HG02885 (cell line): ENCODE measurements around the gene AGAP1.
A peak's percentile ranks its signal among the peaks of the same experiment; 100 is the strongest.

Source experiments
- ATAC-seq: cut with Tn5 transposase; IDR thresholded peaks from one replicate; pipeline ENCODE4 v1.9.1; 2021; ENCODE audit warnings: mild to moderate bottlenecking; ENCODE audit not compliant: unreplicated experiment, poor library complexity

AGAP1 gene

DNA sequence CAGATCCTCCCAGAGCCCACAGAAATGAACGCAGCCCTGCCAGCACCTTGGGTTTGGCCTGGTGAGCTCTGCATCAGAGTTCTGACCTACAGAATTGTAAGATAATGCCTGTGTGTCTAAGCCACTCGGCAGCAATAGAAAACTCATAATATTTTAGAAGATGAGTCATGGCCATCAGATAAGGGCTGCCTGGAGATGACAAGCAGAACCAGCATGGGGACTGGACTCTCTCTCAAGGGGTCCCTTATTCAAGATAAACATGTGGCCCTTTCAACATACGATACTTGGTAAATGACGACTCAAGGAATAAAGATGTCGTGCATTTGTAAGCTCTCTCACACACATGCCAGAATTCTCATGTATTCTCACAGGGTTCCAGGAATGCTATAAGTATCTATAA lies 8.5 kb upstream of the AGAP1 start:
- ATAC-seq, result no peak

DNA sequence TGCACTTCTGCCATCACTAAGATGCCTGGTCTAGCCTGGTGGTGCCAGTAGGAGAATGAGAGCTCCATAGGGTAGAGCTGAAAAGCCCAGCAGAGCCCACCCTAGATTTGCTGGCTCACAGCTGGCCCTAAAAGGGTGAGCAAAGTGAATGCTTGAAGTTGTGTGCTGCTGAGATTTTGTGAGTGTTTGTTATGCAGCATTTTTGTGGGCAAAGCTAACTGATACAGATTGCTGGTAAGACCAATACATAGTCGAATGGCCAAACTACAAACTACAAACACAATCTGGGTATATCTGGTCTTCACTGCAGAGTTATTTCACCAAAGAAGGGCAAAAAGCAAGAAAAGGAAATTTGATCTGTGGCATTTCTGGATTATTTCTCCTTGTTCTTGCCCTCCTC lies 7.1 kb upstream of the AGAP1 start:
- no peak for ATAC-seq

DNA sequence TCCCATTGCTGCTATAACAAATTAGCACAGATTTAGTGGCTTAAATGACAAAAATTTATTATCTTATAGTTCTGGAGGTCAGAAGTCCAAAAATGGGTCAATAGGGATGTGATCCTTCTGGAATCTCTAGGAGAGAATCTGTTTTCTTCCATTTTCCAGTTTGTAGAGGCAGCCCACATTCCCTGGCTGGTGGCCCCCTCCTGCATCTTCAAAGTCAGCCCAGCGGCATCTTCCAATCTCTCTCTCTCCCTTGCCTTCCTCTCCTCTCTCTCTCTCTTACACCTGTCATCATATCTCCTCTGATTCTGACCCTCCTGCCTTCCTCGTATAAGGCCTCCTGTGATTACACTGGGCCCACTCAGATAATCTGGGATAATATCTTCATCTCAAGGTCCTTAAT lies 3.9 kb upstream of the AGAP1 start:
- no peak for ATAC-seq

DNA sequence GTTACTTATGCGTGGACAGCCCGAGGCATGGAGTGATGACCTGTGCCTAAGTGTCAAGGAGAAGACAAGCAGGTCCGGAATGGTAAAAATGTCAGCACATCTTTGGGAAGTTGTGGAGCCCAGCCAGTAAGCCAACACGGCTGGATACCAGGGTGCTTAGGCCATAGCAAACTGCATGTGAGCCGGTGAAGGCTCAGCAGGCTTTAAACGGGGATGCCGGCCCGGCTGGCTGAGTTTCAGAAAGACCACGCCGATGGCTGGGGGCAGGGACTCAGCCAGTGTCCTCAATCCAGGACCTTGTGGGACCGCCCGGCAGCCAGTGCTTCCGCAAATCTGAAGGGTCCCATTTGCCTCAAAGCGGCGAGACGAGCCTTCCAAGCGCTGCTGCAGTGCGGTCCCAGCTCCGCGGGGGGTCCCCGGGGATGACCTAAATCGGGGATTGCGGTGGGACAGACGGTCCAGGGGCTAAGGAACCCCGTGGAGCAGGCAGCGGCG lies 946 bp upstream of the AGAP1 start:
- ATAC-seq, result no peak

DNA sequence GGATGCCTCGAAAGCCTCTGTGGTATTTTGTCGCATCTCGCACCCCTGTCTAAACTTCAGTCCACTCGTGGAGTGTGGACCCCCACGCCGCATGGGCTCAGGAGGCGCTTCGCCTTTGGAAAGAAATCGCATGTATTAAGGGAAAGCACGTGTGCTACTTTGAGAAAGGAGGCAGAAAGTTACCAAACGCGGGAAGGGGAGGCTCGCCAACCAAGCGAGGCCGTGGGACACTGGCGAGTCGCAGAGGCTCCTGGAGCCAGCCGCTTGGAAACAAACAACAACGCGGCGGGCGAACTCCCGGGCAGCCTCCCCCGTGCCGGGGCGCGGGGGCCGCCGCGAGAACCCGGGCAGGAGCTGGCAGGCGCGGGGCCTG lies 455 bp upstream of the AGAP1 start:
- no peak for ATAC-seq

DNA sequence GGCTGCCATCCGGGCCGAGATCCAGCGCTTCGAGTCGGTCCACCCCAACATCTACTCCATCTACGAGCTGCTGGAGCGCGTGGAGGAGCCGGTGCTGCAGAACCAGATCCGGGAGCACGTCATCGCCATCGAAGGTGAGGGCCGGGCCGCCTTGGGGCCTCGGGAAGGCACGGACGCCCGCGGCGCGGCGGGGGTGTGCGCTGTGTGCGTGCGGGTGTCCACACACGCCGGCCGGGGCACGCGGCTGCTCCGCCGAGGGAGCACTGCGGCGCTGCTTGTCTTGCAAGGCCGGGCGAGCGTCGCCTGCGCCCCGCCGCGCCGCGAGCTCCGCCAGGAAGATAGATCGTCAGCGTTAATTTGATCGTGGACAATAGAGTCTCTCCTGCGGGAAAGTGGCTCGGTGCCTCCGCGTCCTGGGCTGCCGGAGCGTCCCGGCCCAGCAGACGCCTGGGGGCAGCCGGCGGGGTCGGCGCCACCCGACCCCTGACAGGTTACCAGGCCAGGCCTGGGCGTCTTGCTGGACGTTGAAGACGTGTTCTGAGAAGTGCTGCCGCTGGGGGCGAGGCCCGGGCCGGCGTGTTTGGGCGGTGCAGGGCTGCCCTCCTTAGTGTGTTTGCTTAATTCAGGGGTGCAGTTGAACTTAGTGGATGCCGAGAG lies 1.0 kb downstream of the AGAP1 start:
- peak; percentile 7 for ATAC-seq

DNA sequence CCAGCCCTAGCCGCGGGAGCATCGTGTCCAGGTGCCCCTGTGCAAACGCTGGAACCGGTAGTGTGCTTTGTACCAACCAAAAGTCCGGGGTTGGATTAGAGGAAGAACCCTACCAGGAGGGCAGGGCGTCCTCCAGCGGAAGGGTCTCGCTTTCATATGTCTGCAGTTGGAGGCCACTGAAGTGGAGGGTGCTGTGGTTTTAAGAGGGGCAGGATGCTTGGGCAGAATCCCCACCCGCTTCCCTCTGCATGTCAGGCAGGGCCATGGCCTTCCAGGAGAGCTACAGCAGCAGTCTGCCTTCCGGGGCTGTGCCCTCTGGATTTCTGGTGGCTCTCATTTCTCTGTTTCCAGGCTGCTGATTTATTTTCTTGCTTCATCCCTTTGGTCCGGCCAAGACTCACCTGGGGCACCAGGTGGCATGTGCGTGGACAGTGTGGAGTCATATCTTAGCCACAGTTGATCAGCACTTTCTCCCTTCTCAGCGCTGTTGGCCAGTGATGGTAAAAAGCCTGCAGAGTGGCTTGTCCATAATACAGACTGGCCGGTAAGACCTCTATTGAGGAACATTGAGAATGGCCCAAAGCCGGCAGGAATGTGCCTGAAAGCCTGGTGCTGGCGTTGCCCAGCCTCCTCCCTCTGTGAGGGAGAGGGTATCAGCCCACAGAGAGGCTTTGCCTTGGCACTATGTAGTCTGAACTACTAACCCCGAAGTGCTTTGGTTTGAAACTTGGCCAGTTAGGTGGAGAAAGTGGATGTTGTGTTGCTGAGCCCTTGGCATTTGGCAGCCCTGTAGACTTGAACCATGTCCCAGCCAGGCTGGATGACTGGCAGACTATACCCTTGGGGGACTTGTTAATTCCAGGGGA lies 1.8 kb downstream of the AGAP1 start:
- ATAC-seq, result no peak

- ATAC-seq, result no peak
Observed at GRCh38 chr2:235496239-235496621, 2.4 kb downstream of the AGAP1 start.

DNA sequence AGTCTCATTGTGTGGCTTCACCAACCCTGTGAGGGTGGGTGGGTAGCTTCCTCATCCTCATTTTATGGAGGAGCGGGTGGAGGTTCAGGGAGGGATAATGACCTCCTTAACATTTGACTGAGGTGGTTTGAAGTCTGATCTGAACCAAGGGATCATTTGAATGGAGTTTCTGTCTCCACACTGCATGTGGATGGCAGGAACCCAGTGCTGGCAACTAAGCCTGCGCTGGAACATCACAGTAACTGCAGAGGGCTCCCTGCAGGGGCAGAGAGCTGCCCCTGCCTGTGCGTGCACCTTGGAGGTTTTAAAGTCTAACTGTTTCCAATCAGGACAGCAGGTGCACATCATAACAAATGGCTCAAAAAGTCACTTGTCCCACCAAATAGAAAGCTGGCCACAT lies 3.3 kb downstream of the AGAP1 start:
- ATAC-seq, result no peak

- no peak for ATAC-seq
Observed at GRCh38 chr2:235498541-235498940, 4.7 kb downstream of the AGAP1 start.

DNA sequence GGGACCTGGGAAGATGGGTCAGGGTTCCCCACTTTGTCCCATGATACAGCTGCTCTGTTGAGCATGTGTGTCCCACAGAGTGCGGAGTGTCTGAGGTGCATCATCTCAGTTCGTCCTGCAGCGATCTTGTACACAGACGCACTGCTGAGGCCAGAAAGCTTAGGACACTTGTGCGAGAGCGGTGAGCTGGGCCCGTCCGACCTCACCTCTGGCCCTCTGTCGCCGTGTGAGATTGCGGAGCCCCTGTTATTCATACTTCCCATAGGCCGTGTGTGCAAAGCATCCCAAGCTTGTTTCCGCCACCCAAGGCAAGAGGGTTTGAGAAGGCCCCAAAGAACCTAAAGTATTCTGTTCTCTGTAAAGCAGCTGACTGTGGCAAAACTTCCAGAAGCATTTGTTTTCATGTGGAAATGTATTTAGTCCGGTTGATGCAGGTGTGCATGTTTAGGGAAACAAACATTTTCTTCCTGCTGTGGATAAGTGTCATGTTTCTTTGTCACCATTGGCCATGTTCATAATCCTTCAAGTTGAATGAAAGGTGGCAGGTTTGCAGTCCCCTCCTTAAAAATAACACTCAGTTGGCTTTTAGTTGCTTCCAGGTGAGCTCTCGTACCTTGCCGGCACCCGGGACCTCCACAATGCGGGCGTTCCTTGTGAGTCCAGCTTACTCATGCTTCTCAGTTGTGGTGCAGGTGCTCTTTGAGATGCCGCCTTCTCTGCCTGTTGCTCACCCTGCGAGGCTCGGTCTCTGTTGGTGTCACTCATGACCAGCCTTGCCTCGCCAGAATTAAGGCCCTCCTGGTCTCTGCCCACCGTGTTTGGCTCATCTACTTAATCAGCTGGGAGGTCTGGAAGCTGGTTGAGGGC lies 5.3 kb downstream of the AGAP1 start:
- no peak for ATAC-seq

DNA sequence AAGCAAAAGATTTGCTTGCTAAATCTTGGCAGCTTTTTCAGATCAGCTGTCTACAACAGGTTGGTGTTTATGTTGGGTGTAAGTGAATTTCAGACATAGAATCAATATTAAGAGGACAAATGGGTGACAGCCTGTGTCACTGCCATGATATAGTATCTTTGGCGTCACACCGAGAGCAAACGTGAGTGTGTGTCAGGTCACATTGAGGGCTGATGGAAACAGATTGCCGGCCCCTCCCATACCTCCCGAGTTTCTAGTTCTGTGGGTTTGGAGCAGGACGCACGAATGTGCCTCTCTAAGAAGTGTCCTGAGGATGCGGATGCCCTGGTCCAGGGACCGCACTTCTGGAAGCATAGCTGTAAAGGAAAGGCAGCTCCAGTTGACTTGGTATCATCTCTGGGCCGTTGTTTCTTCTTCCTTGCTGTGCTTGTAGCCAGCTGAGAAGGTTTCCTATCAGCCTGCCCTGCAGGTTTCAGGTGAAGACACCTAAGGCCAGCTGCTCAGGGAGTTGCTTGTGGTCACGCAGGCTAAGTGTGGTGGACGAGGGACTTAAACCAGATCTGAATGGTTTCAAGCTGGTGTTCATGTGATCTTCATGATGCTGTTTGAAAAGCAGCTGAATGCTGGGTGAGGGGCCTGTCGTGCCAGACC lies 6.4 kb downstream of the AGAP1 start:
- ATAC-seq, result no peak

DNA sequence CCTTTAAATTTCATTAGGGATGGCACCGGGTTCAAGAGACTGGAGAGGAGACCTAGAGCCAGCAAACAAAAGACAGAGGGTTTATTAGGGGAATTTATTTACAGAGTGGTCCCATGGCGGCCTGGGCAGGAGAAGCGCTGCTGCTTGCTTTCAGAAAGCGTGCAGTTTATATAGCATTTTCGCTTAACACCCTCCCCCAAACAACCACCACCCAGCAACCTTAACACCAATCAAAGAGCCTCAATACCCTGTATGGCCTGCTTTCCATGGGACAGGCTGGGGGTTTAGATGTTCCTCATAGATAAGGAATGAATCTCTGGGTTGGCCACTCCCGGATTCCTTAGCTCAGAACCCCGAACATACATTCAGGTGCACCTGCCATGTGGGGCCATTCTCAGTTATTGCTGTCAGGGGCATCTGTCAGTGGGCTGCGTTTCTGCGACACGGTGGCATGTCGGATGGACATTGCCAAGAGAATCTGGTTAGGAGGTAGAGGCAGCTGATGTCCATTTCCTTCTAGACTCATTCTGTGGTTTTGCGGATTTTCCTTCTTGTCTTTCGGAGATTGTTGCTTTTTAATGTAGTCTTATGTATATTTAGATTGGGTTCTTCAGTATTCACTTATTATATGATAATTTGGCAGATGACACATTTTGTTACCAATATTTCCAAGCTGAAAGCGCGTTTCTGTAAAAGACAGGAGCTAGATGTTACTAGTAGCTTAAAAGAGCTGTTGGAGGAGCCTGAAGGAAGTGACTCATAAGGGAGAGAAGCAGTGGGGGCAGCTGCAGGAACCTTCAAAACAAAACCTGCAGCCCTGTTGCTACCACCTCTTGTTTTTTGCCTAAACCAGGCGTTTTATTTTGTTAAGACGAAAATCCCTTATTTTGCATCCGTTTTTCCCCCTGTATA lies 7.2 kb downstream of the AGAP1 start:
- no peak for ATAC-seq

- ATAC-seq, result no peak
Observed at GRCh38 chr2:235501673-235502031, 7.8 kb downstream of the AGAP1 start.

- no peak for ATAC-seq
Observed at GRCh38 chr2:235502336-235502735, 8.5 kb downstream of the AGAP1 start.

DNA sequence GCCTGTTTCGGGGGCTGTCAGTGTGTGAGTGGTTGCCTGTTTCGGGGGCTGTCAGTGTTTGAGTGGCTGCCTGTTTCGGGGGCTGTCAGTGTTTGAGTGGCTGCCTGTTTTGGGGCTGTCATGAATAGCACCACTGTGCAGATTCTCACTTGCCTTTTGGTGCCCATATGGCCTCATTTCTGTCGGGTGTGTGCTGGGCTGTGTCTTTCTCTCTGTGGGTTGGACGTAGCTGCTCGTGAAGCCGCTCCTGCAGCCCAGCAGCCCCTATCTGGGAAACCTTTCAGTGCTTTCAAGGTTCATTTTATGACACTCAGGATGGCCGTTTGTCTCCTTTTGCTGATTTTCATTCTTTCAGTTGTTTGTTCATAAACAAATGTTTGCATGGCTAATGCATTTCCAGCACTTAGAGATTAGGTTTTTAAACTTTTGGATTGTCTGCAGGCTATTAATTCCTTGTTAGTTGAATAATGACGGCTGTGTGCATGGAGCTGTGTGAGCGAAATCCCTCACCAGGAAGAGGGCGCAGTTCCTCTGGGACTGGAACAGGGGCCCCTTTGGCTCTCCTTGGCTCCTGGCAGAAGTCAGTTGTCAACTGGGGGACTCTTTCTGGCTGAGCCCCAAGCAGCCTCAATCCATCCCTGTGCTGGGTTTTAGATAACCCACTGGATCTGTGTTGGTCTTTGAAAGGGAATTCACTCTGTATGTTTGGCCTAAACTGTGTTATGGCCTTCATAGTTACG lies 10.8 kb downstream of the AGAP1 start:
- no peak for ATAC-seq

GRCh38 chr2:235505181-235505741 lies 11.4 kb downstream of the AGAP1 start:
- no peak for ATAC-seq

DNA sequence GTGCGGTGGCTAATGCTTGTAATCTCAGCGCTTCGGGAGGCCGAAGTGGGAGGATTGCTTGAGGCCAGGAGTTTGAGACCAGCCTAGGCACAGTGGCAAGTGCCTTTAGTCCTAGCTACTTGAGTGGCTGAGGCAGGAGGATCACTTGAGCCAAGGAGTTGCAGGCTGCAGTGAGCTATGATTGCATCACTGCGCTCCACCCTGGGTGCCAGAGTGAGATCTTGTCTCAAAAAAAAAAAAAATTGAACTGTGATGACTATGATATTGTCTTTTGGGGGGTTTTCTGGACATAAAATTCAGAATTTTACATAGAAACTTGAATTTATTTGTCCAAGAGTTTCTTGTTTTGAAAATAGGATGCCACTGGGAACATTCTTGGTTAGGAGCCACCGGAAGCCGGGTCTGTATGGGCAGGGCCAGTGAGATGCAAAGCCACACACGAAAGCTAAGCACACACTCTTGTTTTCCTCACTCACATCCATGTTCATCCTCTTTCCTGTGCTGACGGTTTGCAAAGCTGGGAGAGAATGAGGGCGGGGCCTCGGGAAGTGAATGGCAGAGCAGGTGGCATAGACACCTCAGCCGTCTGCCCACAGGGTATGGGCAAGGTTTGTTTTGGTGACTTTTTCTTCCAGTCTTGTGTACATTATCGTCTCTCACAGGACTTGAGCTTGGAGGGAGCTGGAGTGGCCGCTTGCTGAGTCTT lies 12.6 kb downstream of the AGAP1 start:
- ATAC-seq, result no peak
